ENCODE measurements around the gene ENPEP. TPM values are rescaled to one million over a fixed set of nuclear protein-coding genes. Genes with fewer than 3 reads are reported as not detected.
A peak's percentile ranks its signal among the peaks of the same experiment; 100 is the strongest.

The ENPEP gene
- total RNA-seq, 1 donor from 2014 or later: 4.6 TPM

DNA sequence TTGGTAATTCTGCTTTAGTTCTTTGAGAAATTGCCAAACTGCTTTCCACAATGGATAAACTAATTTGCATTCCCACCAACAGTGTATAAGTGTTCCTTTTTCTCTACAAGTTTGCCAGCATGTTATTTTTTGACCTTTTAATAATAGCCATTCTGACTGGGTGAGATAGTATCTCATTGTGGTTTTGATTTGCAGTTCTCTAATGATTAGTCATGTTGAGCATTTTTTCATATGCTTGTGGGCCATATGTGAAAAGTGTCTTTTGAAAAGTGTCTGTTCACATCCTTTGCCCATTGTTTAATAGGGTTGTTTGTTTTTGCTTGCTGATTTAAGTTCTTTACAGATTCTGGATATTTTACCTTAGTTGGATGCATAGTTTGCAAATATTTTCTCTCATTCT is 25.9 kb downstream of the ENPEP start:
- DNase-seq (ENCODE audit: low read depth): no peak
- no peak for TF ChIP-seq CTCF (IDR thresholded peaks at IDR 0.05; ENCODE audit: insufficient read depth, low read length, poor library complexity, severe bottlenecking)
- H3K36me3 ChIP-seq (ENCODE audit: control insufficient read depth, insufficient read depth, low read length): no peaks in the 10 kb centered on the region

GRCh38 chr4:110503270-110504083 is 27.5 kb downstream of the ENPEP start:
- Histone ChIP-seq H3K36me3 (ENCODE audit: control insufficient read depth, insufficient read depth, low read length) (no peaks in the 10 kb centered on the region), H3K4me3 (ENCODE audit: low read depth, low read length) (no peak overlapping the region), H3K27me3 (ENCODE audit: control insufficient read depth, insufficient read depth, low read length) (no peaks in the 10 kb centered on the region)
- DNase-seq (ENCODE audit: low read depth): no peak
- no peak for TF ChIP-seq CTCF (IDR thresholded peaks at IDR 0.05; ENCODE audit: insufficient read depth, low read length, poor library complexity, severe bottlenecking)

More for the DNA sequence above, 25.9 kb downstream of the ENPEP start:
- Histone ChIP-seq H3K4me3 (ENCODE audit: low read depth, low read length) (no peak overlapping the region), H3K27me3 (ENCODE audit: control insufficient read depth, insufficient read depth, low read length) (no peaks in the 10 kb centered on the region)

DNA sequence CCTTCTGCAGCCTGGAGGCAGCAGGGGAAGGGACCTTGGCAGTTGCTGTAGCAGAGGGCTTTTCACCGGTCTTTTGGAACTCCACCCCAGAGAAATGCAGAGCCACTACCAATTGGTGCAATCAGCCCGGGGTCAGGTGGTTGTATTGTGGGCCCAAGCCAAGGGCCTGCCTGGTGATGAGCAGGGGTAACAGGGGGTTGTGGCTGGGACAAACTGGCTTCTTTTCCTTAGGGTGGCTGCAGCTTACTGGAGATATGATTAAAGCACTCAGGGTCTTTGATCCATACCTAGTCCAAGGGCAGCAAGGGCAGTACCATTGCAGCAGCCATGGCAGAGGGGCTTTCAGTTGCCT is 28.1 kb downstream of the ENPEP start:
- DNase-seq (ENCODE audit: low read depth): no peak
- H3K4me3 ChIP-seq (ENCODE audit: low read depth, low read length): no peak overlapping the region
- no peaks in the 10 kb centered on the region for H3K36me3 ChIP-seq (ENCODE audit: control insufficient read depth, insufficient read depth, low read length)
- H3K27me3 ChIP-seq (ENCODE audit: control insufficient read depth, insufficient read depth, low read length): no peaks in the 10 kb centered on the region
- TF ChIP-seq CTCF (IDR thresholded peaks at IDR 0.05; ENCODE audit: insufficient read depth, low read length, poor library complexity, severe bottlenecking): no peak

GRCh38 chr4:110505440-110505839 is 29.5 kb downstream of the ENPEP start:
- H3K27me3 ChIP-seq (ENCODE audit: control insufficient read depth, insufficient read depth, low read length): no peaks in the 10 kb centered on the region
- TF ChIP-seq CTCF (IDR thresholded peaks at IDR 0.05; ENCODE audit: insufficient read depth, low read length, poor library complexity, severe bottlenecking): no peak
- no peaks in the 10 kb centered on the region for H3K36me3 ChIP-seq (ENCODE audit: control insufficient read depth, insufficient read depth, low read length)
- H3K4me3 ChIP-seq (ENCODE audit: low read depth, low read length): no peak overlapping the region
- DNase-seq (ENCODE audit: low read depth): no peak

- no peaks in the 10 kb centered on the region for H3K36me3 ChIP-seq (ENCODE audit: control insufficient read depth, insufficient read depth, low read length)
- no peak for DNase-seq (ENCODE audit: low read depth)
- H3K4me3 ChIP-seq (ENCODE audit: low read depth, low read length): no peak overlapping the region
- no peaks in the 10 kb centered on the region for H3K27me3 ChIP-seq (ENCODE audit: control insufficient read depth, insufficient read depth, low read length)
- TF ChIP-seq CTCF (IDR thresholded peaks at IDR 0.05; ENCODE audit: insufficient read depth, low read length, poor library complexity, severe bottlenecking): peak; percentile 44
Measured at GRCh38 chr4:110508827-110509710, 33.1 kb downstream of the ENPEP start.
